IMR-90 (cell line): ENCODE data around the gene PLXDC2. TPM values are rescaled to one million over a fixed set of nuclear protein-coding genes. Genes with fewer than 3 reads are reported as not detected.

Experiments
- ATAC-seq: fragments of 200-7000 bp; cut with Tn5 transposase; 2 replicates; pipeline ENCODE4 v1.9.1; 2020; ENCODE audit warnings: low read depth, mild to moderate bottlenecking, moderate library complexity
- BruUV-seq: library from RNA; stranded (reverse); fragments of 400-500 nt; replicated peaks from 2 replicates; lab custom pipeline; 2021; lab: Mats Ljungman, UMichigan
- CTCF ChIA-PET: fragments of 300-600 bp; formaldehyde crosslinking; extraction: SDS; loops from one replicate; lab custom pipeline; 2021; ENCODE audit warnings: antibody characterized with exemption; lab: Yijun Ruan, JAX
- POLR2A ChIA-PET: fragments of 300-600 bp; sonication (Branson Sonifier 250); formaldehyde crosslinking; loops from one replicate; lab custom pipeline; 2022; ENCODE audit warnings: antibody characterized with exemption; ENCODE audit not compliant: unreplicated experiment; lab: Charles Lee
- DNase-seq: peaks from one replicate; pipeline ENCODE4 v3.0.0; 2013
- H2AFZ ChIP-seq: replicated peaks from 2 replicates; pipeline ENCODE3; 2013; ENCODE audit warnings: low read length, mild to moderate bottlenecking; ENCODE audit not compliant: poor library complexity
- H2AK5ac ChIP-seq: 2 replicates; pipeline ENCODE4 v1.6.1; 2013; ENCODE audit warnings: low read depth, low read length, inconsistent platforms
- H2AK9ac ChIP-seq: replicated peaks from 2 replicates; pipeline ENCODE3; 2013; ENCODE audit warnings: mild to moderate bottlenecking, low read depth, low read length, moderate library complexity; ENCODE audit not compliant: poor library complexity
- H2BK120ac ChIP-seq: 2 replicates; pipeline ENCODE4 v1.6.1; 2013; ENCODE audit warnings: low read depth, low read length, inconsistent platforms
- H2BK15ac ChIP-seq: 3 replicates; pipeline ENCODE4 v1.6.1; 2013; ENCODE audit warnings: low read depth, low read length, inconsistent platforms
- H2BK20ac ChIP-seq: 2 replicates; pipeline ENCODE4 v1.6.1; 2013; ENCODE audit warnings: low read depth, mild to moderate bottlenecking, inconsistent platforms, low read length, moderate library complexity
- H2BK5ac ChIP-seq: 2 replicates; pipeline ENCODE4 v1.6.1; 2013; ENCODE audit warnings: mild to moderate bottlenecking, low read depth, low read length, inconsistent platforms; ENCODE audit not compliant: poor library complexity, severe bottlenecking
- H3K14ac ChIP-seq: replicated peaks from 2 replicates; pipeline ENCODE4 v1.6.1; 2013; ENCODE audit warnings: low read depth, low read length, inconsistent platforms
- H3K18ac ChIP-seq: 2 replicates; pipeline ENCODE4 v1.6.1; 2013; ENCODE audit warnings: low read depth, low read length, control low read depth
- H3K23ac ChIP-seq: 2 replicates; pipeline ENCODE4 v1.6.1; 2013; ENCODE audit warnings: low read depth, low read length, inconsistent platforms
- H3K27ac ChIP-seq: 2 replicates; pipeline ENCODE4 v1.5.1; 2013; ENCODE audit warnings: mild to moderate bottlenecking, control low read depth, low read length; ENCODE audit not compliant: insufficient read depth
- H3K27me3 ChIP-seq: 2 replicates; pipeline ENCODE4 v1.6.1; 2013; ENCODE audit warnings: low read length; ENCODE audit not compliant: control insufficient read depth, insufficient read depth
- H3K36me3 ChIP-seq: 2 replicates; pipeline ENCODE4 v1.6.1; 2013; ENCODE audit warnings: low read length, mixed read lengths; ENCODE audit not compliant: control insufficient read depth, insufficient read depth
- H3K4ac ChIP-seq: 2 replicates; pipeline ENCODE4 v1.6.1; 2013; ENCODE audit warnings: low read depth, low read length, inconsistent platforms
- H3K4me1 ChIP-seq: 2 replicates; pipeline ENCODE4 v1.6.1; 2013; ENCODE audit warnings: low read length, mixed read lengths; ENCODE audit not compliant: control insufficient read depth, insufficient read depth
- H3K4me2 ChIP-seq: 2 replicates; pipeline ENCODE4 v1.6.1; 2013; ENCODE audit warnings: low read depth, mild to moderate bottlenecking, control low read depth, low read length, moderate library complexity
- H3K4me3 ChIP-seq: 2 replicates; pipeline ENCODE4 v1.5.1; 2013; ENCODE audit warnings: low read depth, mild to moderate bottlenecking, control low read depth, low read length, moderate library complexity; ENCODE audit not compliant: insufficient read depth
- H3K56ac ChIP-seq: 2 replicates; pipeline ENCODE4 v1.6.1; 2013; ENCODE audit warnings: low read length, inconsistent platforms; ENCODE audit not compliant: insufficient read depth; ENCODE audit errors: extremely low read depth
- H3K79me1 ChIP-seq, 2 experiments: 2 replicates each; pipeline ENCODE4 v1.6.1; 2013; ENCODE audit warnings: low read length in 2 of 2, inconsistent platforms in 1 of 2, low read depth in 1 of 2
- H3K9ac ChIP-seq: 2 replicates; pipeline ENCODE4 v1.6.1; 2013; ENCODE audit warnings: low read depth, low read length, control low read depth
- H3K9me1 ChIP-seq: 2 replicates; pipeline ENCODE4 v1.6.1; 2013; ENCODE audit warnings: low read length, inconsistent platforms; ENCODE audit not compliant: insufficient read depth
- H3K9me3 ChIP-seq: 2 replicates; pipeline ENCODE4 v1.6.1; 2013; ENCODE audit warnings: low read length; ENCODE audit not compliant: control insufficient read depth, insufficient read depth
- H4K20me1 ChIP-seq: 2 replicates; pipeline ENCODE4 v1.6.1; 2013; ENCODE audit warnings: low read length, inconsistent platforms; ENCODE audit not compliant: insufficient read depth
- H4K5ac ChIP-seq: 2 replicates; pipeline ENCODE4 v1.6.1; 2013; ENCODE audit warnings: mild to moderate bottlenecking, low read depth, low read length, control low read depth
- H4K8ac ChIP-seq, 2 experiments: 2 replicates each; pipeline ENCODE4 v1.6.1; 2013; ENCODE audit warnings: low read depth in 2 of 2, low read length in 2 of 2, control low read depth in 1 of 2, inconsistent platforms in 1 of 2
- H4K91ac ChIP-seq: 2 replicates; pipeline ENCODE4 v1.6.1; 2013; ENCODE audit warnings: low read depth, low read length, inconsistent platforms; ENCODE audit not compliant: insufficient read depth
- CHD1 ChIP-seq: IDR thresholded peaks from 2 replicates; pipeline ENCODE4 v1.6.1; 2012; ENCODE audit warnings: low read depth, low read length, improper control_type of control experiment
- FOS ChIP-seq: fragments of 150-350 bp; IDR thresholded peaks from 2 replicates; pipeline ENCODE4 v1.6.1; 2016; ENCODE audit warnings: low read depth, low read length
- MAZ ChIP-seq: IDR thresholded peaks from 2 replicates; pipeline ENCODE4 v1.6.1; 2012; ENCODE audit warnings: low read depth, mild to moderate bottlenecking, low read length, improper control_type of control experiment, moderate library complexity, borderline replicate concordance
- MXI1 ChIP-seq: IDR thresholded peaks from 2 replicates; pipeline ENCODE4 v1.6.1; 2012; ENCODE audit warnings: low read depth, mild to moderate bottlenecking, low read length, moderate library complexity, borderline replicate concordance
- POLR2A ChIP-seq: IDR thresholded peaks from 2 replicates; pipeline ENCODE4 v1.6.1; 2012; ENCODE audit warnings: mild to moderate bottlenecking, low read depth, low read length
- RAD21 ChIP-seq: IDR thresholded peaks from 2 replicates; pipeline ENCODE4 v1.6.1; 2012; ENCODE audit warnings: low read length, improper control_type of control experiment
- SMC3 ChIP-seq: fragments of 150-350 bp; IDR thresholded peaks from 2 replicates; pipeline ENCODE4 v1.6.1; 2016; ENCODE audit warnings: low read depth, mild to moderate bottlenecking, antibody characterized with exemption, low read length, moderate library complexity
- WGBS, 2 experiments: methylation state at CpG; one replicate each; pipeline versions ENCODE4 v1.1.5 to v1.1.7; 2013; ENCODE audit warnings: missing lambda C conversion rate in 2 of 2; ENCODE audit not compliant: insufficient read length in 1 of 2; ENCODE audit errors: extremely low coverage in 2 of 2; 5-methylcytosine and 5-hydroxymethylcytosine counted together
- dilution Hi-C: fragments of 300-500 bp; cut with HindIII; formaldehyde crosslinking; loops from one replicate; pipeline ENCODE4 v1.14.3; 2018; ENCODE audit warnings: low sequenced_read_pairs; ENCODE audit not compliant: unreplicated experiment
- in situ Hi-C: fragments of 300-500 bp; cut with MboI; formaldehyde crosslinking; loops from 3 replicates; pipeline ENCODE4 v1.14.3; 2019; ENCODE audit warnings: low sequenced_read_pairs, inconsistent platforms, mixed read lengths
- intact Hi-C: fragments of 100-400 bp; cut with micrococcal nuclease; formaldehyde crosslinking; loops from 2 replicates; pipeline ENCODE4 v1.10.0; 2022
- polyA plus RNA-seq, 3 experiments: library from polyadenylated mRNA; depleted of rRNA; stranded (reverse); fragments of >200 nt; gene quantifications; 2 replicates each; pipeline ENCODE4 v1.2.3, GENCODE V29; 2012; ENCODE audit warnings: low replicate concordance in 1 of 3
- total RNA-seq: library from RNA; depleted of rRNA; stranded (reverse); fragments of >200 nt; gene quantifications from 2 replicates; pipeline ENCODE4 v1.2.3, GENCODE V29; 2012

The PLXDC2 gene
- total and polyA plus RNA-seq, 2 of the 4 experiments (the other 2 are of a cell fraction), result 3.2 to 6.1 TPM

GRCh38 chr10:19857876-19858275 lies 41.6 kb downstream of the PLXDC2 start:
- Histone ChIP-seq H3K4me3 (no peak overlapping the region), H3K23ac (no peak overlapping the region), H3K56ac (no peak overlapping the region), H2AK5ac (no peak overlapping the region), H3K27me3 (no peaks in the 10 kb centered on the region), H3K4me2 (no peak overlapping the region), H4K5ac (no peak overlapping the region), H2BK120ac (no peak overlapping the region), H3K4me1 (no peaks in the 10 kb centered on the region), H3K9ac (no peak overlapping the region), H3K79me1 (no peaks in the 10 kb centered on the region), H2BK5ac (no peak overlapping the region), H3K36me3 (no peaks in the 10 kb centered on the region), H3K14ac (no peak overlapping the region), H3K18ac (no peak overlapping the region), H2AFZ (no peak overlapping the region), H3K4ac (no peak overlapping the region), H4K20me1 (no peaks in the 10 kb centered on the region), H2AK9ac (no peak overlapping the region), H3K9me1 (no peaks in the 10 kb centered on the region), H4K8ac (no peak overlapping the region), H2BK20ac (no peak overlapping the region), H3K27ac (no peak overlapping the region), H4K91ac (no peak overlapping the region), H2BK15ac (no peak overlapping the region), H3K9me3 (no peaks in the 10 kb centered on the region)
- ChIA-PET CTCF (interaction anchor here (0.8 kb wide), 1 partner anchor 39 kb away, joined by 4 read pairs; no protein-coding TSS in a partner anchor), POLR2A (no interaction called here)
- intact Hi-C loops, result no loop called here
- TF ChIP-seq CHD1, result no peak
- TF ChIP-seq SMC3, result no peak
- TF ChIP-seq MAZ, result no peak
- TF ChIP-seq MXI1, result no peak
- no peak for TF ChIP-seq FOS
- TF ChIP-seq RAD21, result no peak
- no peak for TF ChIP-seq POLR2A
- dilution Hi-C loops, result no loop called here
- no peak for DNase-seq
- in situ Hi-C loops, result no loop called here
- no CpG with 5 or more reads among the region's 3 CpGs for WGBS, 2 experiments
- no peak for ATAC-seq
- BruUV-seq, result no TSS peak
